HL-60/S4 (cell line): Measurements from ENCODE around the gene SULT1C2.
"Not testable (repeated sequence)": the region's sequence is repeated elsewhere in the genome, so short reads cannot be mapped to it uniquely, and the experiment has no call there.

ENCODE experiments used
- in situ Hi-C: fragments of 300-500 bp; cut with MboI; formaldehyde crosslinking; loops from 2 replicates; pipeline ENCODE4 v1.14.3; 2022; ENCODE audit warnings: low sequenced_read_pairs

Gene SULT1C2

GRCh38 chr2:108288534-108289106, at the start of gene SULT1C2:
SULT1C2 (plus strand) TSS chr2:108288895; CDS start chr2:108293668, 4,773 bp downstream.
- in situ Hi-C loops: no loop called here

GRCh38 chr2:108239786-108240185, 48.9 kb upstream of the SULT1C2 start, which contains the start of gene SULT1C3:
SULT1C3 (plus strand) TSS chr2:108239968; CDS start chr2:108247195, 7,227 bp downstream.
- in situ Hi-C loops: no loop called here

GRCh38 chr2:108240966-108241365, 47.7 kb upstream of the SULT1C2 start:
- in situ Hi-C loops: no loop called here

- in situ Hi-C loops: no loop called here
Measured at GRCh38 chr2:108243566-108243965, 45.1 kb upstream of the SULT1C2 start.

GRCh38 chr2:108244667-108245414, 43.9 kb upstream of the SULT1C2 start:
- in situ Hi-C loops: no loop called here

- in situ Hi-C loops: no loop called here
Measured at GRCh38 chr2:108253106-108253505, 35.6 kb upstream of the SULT1C2 start.

GRCh38 chr2:108257757-108258331, 30.9 kb upstream of the SULT1C2 start:
- in situ Hi-C loops: no loop called here

- in situ Hi-C loops: no loop called here
Measured at GRCh38 chr2:108260773-108261172, 27.9 kb upstream of the SULT1C2 start.

- in situ Hi-C loops: no loop called here
Measured at GRCh38 chr2:108262036-108262435, 26.7 kb upstream of the SULT1C2 start.

GRCh38 chr2:108263401-108263800, 25.3 kb upstream of the SULT1C2 start:
- in situ Hi-C loops: no loop called here

GRCh38 chr2:108266218-108266617, 22.5 kb upstream of the SULT1C2 start:
- in situ Hi-C loops: no loop called here

- in situ Hi-C loops: no loop called here
Measured at GRCh38 chr2:108267101-108267500, 21.6 kb upstream of the SULT1C2 start.

- in situ Hi-C loops: no loop called here
Measured at GRCh38 chr2:108268001-108268400, 20.7 kb upstream of the SULT1C2 start.

- in situ Hi-C loops: no loop called here
Measured at GRCh38 chr2:108270346-108270745, 18.3 kb upstream of the SULT1C2 start.

GRCh38 chr2:108270768-108271506, 17.8 kb upstream of the SULT1C2 start:
- in situ Hi-C loops: no loop called here

GRCh38 chr2:108271691-108272253, 16.9 kb upstream of the SULT1C2 start:
- in situ Hi-C loops: no loop called here

- in situ Hi-C loops: no loop called here
Measured at GRCh38 chr2:108278631-108279030, 10.1 kb upstream of the SULT1C2 start.

GRCh38 chr2:108279468-108279867, 9.2 kb upstream of the SULT1C2 start:
- in situ Hi-C loops: no loop called here

- in situ Hi-C loops: no loop called here
Measured at GRCh38 chr2:108280466-108280865, 8.2 kb upstream of the SULT1C2 start.

- in situ Hi-C loops: not testable (repeated sequence)
Measured at GRCh38 chr2:108284566-108284965, 4.1 kb upstream of the SULT1C2 start.

GRCh38 chr2:108285616-108286015, 3.1 kb upstream of the SULT1C2 start:
- in situ Hi-C loops: no loop called here
